CD4-positive, alpha-beta T cell treated with Interferon alpha-2 for 1 hour (primary cell): ENCODE data around the gene ARRB2.
A peak's percentile ranks its signal among the peaks of the same experiment; 100 is the strongest.

Experiments used
- DNase-seq, 2 donors: peaks; one replicate each; pipeline ENCODE4 v3.0.0-alpha.2; 2020 to 2022

ARRB2 gene

GRCh38 chr17:4733073-4733531 is 22.7 kb downstream of the ARRB2 start:
- peak; percentile 34 to 74 for DNase-seq

GRCh38 chr17:4734857-4735475 is 24.5 kb downstream of the ARRB2 start:
- DNase-seq = no peak

- DNase-seq = peak in 1 of 2 donors; percentile 68
These were observed 25.6 kb downstream of the ARRB2 start for GRCh38 chr17:4735876-4736651.

GRCh38 chr17:4738136-4739121 is 28.0 kb downstream of the ARRB2 start:
- peak; percentile 26 to 35 for DNase-seq

- DNase-seq = peak; percentile 71 to 76
These were observed 28.9 kb downstream of the ARRB2 start, which contains the start of the genes CXCL16 and ZMYND15 for GRCh38 chr17:4739122-4740024. Gene CXCL16 (minus strand): TSS chr17:4739928. CDS start chr17:4739339, 589 bp downstream. Gene ZMYND15 (plus strand): TSS chr17:4739833. CDS start chr17:4740549, 716 bp downstream.

GRCh38 chr17:4740025-4740351 is 29.6 kb downstream of the ARRB2 start:
- DNase-seq = no peak

GRCh38 chr17:4740584-4740983 is 30.2 kb downstream of the ARRB2 start:
- no peak for DNase-seq

GRCh38 chr17:4741544-4741943 is 31.1 kb downstream of the ARRB2 start:
- no peak for DNase-seq

- DNase-seq = no peak
These were observed 31.7 kb downstream of the ARRB2 start for GRCh38 chr17:4742133-4742532.

- no peak for DNase-seq
These were observed 32.2 kb downstream of the ARRB2 start for GRCh38 chr17:4742629-4743028.

GRCh38 chr17:4743216-4743615 is 32.8 kb downstream of the ARRB2 start:
- no peak for DNase-seq

- no peak for DNase-seq
These were observed 33.5 kb downstream of the ARRB2 start for GRCh38 chr17:4743898-4744297.

- no peak for DNase-seq
These were observed 34.9 kb downstream of the ARRB2 start for GRCh38 chr17:4744999-4745969.

GRCh38 chr17:4747847-4748246 is 37.4 kb downstream of the ARRB2 start:
- peak; percentile 47 to 59 for DNase-seq

- no peak for DNase-seq
These were observed 38.3 kb downstream of the ARRB2 start for GRCh38 chr17:4748686-4749085.

GRCh38 chr17:4750606-4751005 is 40.2 kb downstream of the ARRB2 start:
- DNase-seq = no peak

GRCh38 chr17:4751932-4752331 is 41.5 kb downstream of the ARRB2 start:
- DNase-seq = no peak

GRCh38 chr17:4753392-4753791 is 43.0 kb downstream of the ARRB2 start:
- no peak for DNase-seq

- no peak for DNase-seq
These were observed 49.4 kb downstream of the ARRB2 start for GRCh38 chr17:4759776-4760236.

GRCh38 chr17:4764595-4764994 is 54.2 kb downstream of the ARRB2 start:
- no peak for DNase-seq

GRCh38 chr17:4766201-4766600 is 55.8 kb downstream of the ARRB2 start:
- DNase-seq = peak in 1 of 2 donors; percentile 60
